Measurements from ENCODE around the gene VNN1.
A peak's percentile ranks its signal among the peaks of the same experiment; 100 is the strongest.
"Not testable (repeated sequence)": the region's sequence is repeated elsewhere in the genome, so short reads cannot be mapped to it uniquely, and the experiment has no call there.

The VNN1 gene

GRCh38 chr6:132659082-132659481 is 54.8 kb downstream of the VNN1 start, which contains the start of gene TAAR1:
Gene TAAR1 (minus strand): TSS chr6:132659182. CDS start chr6:132646003, 13,179 bp downstream.
- no peaks in the 10 kb centered on the region for H3K27me3 ChIP-seq (replicated peaks)
- TF ChIP-seq, protein P1, sequence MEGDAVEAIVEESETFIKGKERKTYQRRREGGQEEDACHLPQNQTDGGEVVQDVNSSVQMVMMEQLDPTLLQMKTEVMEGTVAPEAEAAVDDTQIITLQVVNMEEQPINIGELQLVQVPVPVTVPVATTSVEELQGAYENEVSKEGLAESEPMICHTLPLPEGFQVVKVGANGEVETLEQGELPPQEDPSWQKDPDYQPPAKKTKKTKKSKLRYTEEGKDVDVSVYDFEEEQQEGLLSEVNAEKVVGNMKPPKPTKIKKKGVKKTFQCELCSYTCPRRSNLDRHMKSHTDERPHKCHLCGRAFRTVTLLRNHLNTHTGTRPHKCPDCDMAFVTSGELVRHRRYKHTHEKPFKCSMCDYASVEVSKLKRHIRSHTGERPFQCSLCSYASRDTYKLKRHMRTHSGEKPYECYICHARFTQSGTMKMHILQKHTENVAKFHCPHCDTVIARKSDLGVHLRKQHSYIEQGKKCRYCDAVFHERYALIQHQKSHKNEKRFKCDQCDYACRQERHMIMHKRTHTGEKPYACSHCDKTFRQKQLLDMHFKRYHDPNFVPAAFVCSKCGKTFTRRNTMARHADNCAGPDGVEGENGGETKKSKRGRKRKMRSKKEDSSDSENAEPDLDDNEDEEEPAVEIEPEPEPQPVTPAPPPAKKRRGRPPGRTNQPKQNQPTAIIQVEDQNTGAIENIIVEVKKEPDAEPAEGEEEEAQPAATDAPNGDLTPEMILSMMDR (IDR thresholded peaks at IDR 0.05; ENCODE audit: low read depth, low read length, missing control alignments), result no peak
- no peak for DNase-seq
- H3K36me3 ChIP-seq (replicated peaks), result no peaks in the 10 kb centered on the region
- in situ Hi-C loops (cut with HindIII; ENCODE audit: low pct_ligation_motif_present, low sequenced_read_pairs), result no loop called here
- H3K4me3 ChIP-seq (ENCODE audit: low read depth, low read length), result no peak within 1 kb of the TSS
- H3K27ac ChIP-seq, result no peak within 1 kb of the TSS

GRCh38 chr6:132651062-132651461 is 62.8 kb downstream of the VNN1 start:
- Histone ChIP-seq H3K4me3 (ENCODE audit: low read depth, low read length) (no peak overlapping the region), H3K36me3 (replicated peaks) (no peaks in the 10 kb centered on the region), H3K27ac (no peak overlapping the region), H3K27me3 (replicated peaks) (no peaks in the 10 kb centered on the region)
- TF ChIP-seq, protein P1 (IDR thresholded peaks at IDR 0.05; ENCODE audit: low read depth, low read length, missing control alignments), result no peak
- no peak for DNase-seq
- in situ Hi-C loops (cut with HindIII; ENCODE audit: low pct_ligation_motif_present, low sequenced_read_pairs), result no loop called here

- Histone ChIP-seq H3K36me3 (replicated peaks) (no peaks in the 10 kb centered on the region), H3K27me3 (replicated peaks) (no peaks in the 10 kb centered on the region), H3K4me3 (ENCODE audit: low read depth, low read length) (no peak overlapping the region), H3K27ac (no peak overlapping the region)
- no peak for DNase-seq
- TF ChIP-seq, protein P1 (IDR thresholded peaks at IDR 0.05; ENCODE audit: low read depth, low read length, missing control alignments), result no peak
- in situ Hi-C loops (cut with HindIII; ENCODE audit: low pct_ligation_motif_present, low sequenced_read_pairs), result no loop called here
Observed at GRCh38 chr6:132650429-132650828, 63.4 kb downstream of the VNN1 start.

GRCh38 chr6:132648828-132649227 is 65.0 kb downstream of the VNN1 start:
- Histone ChIP-seq H3K27me3 (replicated peaks) (no peaks in the 10 kb centered on the region), H3K27ac (no peak overlapping the region), H3K36me3 (replicated peaks) (no peaks in the 10 kb centered on the region), H3K4me3 (ENCODE audit: low read depth, low read length) (no peak overlapping the region)
- in situ Hi-C loops (cut with HindIII; ENCODE audit: low pct_ligation_motif_present, low sequenced_read_pairs), result no loop called here
- no peak for DNase-seq
- TF ChIP-seq, protein P1 (IDR thresholded peaks at IDR 0.05; ENCODE audit: low read depth, low read length, missing control alignments), result no peak

DNA sequence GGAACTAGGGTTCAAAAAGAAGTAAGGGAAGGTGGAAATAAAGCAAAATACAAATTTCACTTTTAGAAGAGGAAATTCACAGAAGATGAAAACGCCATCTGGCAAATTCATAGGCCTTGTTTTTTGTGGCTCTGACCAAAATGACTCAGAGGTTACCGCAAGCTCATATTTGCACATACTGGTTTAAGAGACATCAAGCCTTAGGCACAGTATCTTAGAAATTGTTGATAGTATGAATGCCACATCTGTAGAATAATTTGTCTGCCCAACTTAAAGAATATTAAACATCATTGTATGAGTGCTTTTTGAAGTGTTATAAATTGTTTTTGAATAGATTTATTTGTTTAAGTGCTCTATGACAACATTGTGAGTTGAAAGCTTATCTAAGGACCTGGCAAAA is 65.5 kb downstream of the VNN1 start:
- in situ Hi-C loops (cut with HindIII; ENCODE audit: low pct_ligation_motif_present, low sequenced_read_pairs), result no loop called here
- Histone ChIP-seq H3K4me3 (ENCODE audit: low read depth, low read length) (no peak overlapping the region), H3K27ac (no peak overlapping the region), H3K27me3 (replicated peaks) (no peaks in the 10 kb centered on the region), H3K36me3 (replicated peaks) (no peaks in the 10 kb centered on the region)
- TF ChIP-seq, protein P1 (IDR thresholded peaks at IDR 0.05; ENCODE audit: low read depth, low read length, missing control alignments), result no peak
- peak; percentile 60 for DNase-seq

DNA sequence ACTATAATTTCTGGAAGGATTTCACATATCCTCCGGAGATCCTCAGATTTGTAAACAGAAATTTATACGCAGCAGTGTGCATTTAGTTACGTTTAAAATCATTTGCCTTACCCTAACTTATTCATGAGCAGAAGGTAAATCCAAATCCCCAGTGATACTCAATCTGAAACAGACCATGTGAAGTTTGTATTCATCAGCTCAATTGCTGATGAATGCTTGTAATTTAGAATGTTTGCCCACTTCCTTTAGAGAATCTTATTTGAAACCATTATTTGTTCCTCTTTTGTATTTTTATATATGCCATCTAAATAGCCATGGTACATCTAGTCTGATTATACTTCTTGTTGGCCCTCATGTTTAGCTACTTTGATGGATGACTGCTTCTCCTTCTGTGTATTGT is 70.3 kb downstream of the VNN1 start:
- no peaks in the 10 kb centered on the region for H3K36me3 ChIP-seq (replicated peaks)
- no peaks in the 10 kb centered on the region for H3K27me3 ChIP-seq (replicated peaks)
- TF ChIP-seq, protein P1 (IDR thresholded peaks at IDR 0.05; ENCODE audit: low read depth, low read length, missing control alignments), result no peak
- in situ Hi-C loops (cut with HindIII; ENCODE audit: low pct_ligation_motif_present, low sequenced_read_pairs), result no loop called here
- H3K27ac ChIP-seq, result no peak overlapping the region
- H3K4me3 ChIP-seq (ENCODE audit: low read depth, low read length), result no peak overlapping the region
- no peak for DNase-seq

GRCh38 chr6:132637135-132637534 is 76.7 kb downstream of the VNN1 start:
- H3K36me3 ChIP-seq (replicated peaks); H3K4me3 ChIP-seq (ENCODE audit: low read depth, low read length); DNase-seq; in situ Hi-C loops (cut with HindIII; ENCODE audit: low pct_ligation_motif_present, low sequenced_read_pairs); H3K27ac ChIP-seq; H3K27me3 ChIP-seq (replicated peaks): not testable (repeated sequence)

GRCh38 chr6:132635906-132636305 is 77.9 kb downstream of the VNN1 start:
- DNase-seq; H3K4me3 ChIP-seq (ENCODE audit: low read depth, low read length); H3K27ac ChIP-seq; in situ Hi-C loops (cut with HindIII; ENCODE audit: low pct_ligation_motif_present, low sequenced_read_pairs); H3K36me3 ChIP-seq (replicated peaks); H3K27me3 ChIP-seq (replicated peaks): not testable (repeated sequence)

- H3K27me3 ChIP-seq (replicated peaks); H3K4me3 ChIP-seq (ENCODE audit: low read depth, low read length); DNase-seq; in situ Hi-C loops (cut with HindIII; ENCODE audit: low pct_ligation_motif_present, low sequenced_read_pairs); H3K36me3 ChIP-seq (replicated peaks); H3K27ac ChIP-seq: not testable (repeated sequence)
Observed at GRCh38 chr6:132635288-132635687, 78.6 kb downstream of the VNN1 start.
